GM12872 (cell line): ENCODE data around the gene LFNG.

Source experiments
- TF ChIP-seq, protein P1 (sequence below): IDR thresholded peaks from 3 replicates; pipeline ENCODE4 v1.5.1; 2011; ENCODE audit warnings: low read depth, mild to moderate bottlenecking, low read length, moderate library complexity; ENCODE audit not compliant: insufficient read depth

LFNG gene

DNA sequence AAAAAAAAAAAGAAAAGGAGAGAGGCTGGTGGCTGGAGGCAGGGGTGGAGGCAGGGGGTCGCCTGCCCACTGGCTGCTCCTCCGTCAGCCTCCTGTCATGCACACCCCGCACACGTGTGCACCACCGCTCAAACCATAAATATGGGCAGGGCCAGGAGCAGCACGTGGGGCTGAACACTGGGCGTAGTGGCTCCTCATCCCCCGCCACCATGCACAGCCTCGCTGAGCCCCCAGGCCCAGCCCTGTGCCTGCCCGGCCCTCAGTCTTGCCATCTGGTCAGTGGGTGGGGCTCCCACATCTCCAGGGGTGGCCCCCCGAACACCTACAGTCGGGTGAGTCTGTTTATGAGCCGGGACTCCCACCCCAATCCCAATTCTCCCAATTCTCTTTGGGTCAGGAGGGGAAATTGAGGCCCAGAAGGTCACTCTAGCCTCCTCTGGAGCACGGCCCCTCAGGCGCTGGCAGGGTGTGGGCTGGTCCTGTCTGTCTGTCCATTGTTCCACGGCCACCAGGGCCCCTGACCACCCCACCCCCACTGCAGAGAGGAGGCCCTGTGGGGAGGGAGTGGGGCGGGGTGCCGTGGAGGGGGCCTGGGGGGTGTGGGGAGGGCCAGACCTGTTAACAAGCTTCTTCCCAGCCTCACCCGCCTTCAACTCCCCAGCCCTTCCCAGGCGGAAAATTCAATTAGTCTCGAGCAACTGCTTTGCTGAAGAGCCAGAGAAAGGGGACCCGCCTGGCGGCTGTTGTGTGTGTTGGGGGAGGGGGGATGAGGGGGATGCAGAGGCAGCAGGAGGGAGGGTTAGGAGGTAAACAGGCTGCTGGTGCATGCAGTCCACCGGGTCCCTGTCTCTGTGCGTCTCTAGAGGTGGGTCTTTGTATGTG lies 23.9 kb upstream of the LFNG start:
- TF ChIP-seq, protein P1, sequence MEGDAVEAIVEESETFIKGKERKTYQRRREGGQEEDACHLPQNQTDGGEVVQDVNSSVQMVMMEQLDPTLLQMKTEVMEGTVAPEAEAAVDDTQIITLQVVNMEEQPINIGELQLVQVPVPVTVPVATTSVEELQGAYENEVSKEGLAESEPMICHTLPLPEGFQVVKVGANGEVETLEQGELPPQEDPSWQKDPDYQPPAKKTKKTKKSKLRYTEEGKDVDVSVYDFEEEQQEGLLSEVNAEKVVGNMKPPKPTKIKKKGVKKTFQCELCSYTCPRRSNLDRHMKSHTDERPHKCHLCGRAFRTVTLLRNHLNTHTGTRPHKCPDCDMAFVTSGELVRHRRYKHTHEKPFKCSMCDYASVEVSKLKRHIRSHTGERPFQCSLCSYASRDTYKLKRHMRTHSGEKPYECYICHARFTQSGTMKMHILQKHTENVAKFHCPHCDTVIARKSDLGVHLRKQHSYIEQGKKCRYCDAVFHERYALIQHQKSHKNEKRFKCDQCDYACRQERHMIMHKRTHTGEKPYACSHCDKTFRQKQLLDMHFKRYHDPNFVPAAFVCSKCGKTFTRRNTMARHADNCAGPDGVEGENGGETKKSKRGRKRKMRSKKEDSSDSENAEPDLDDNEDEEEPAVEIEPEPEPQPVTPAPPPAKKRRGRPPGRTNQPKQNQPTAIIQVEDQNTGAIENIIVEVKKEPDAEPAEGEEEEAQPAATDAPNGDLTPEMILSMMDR: no peak

DNA sequence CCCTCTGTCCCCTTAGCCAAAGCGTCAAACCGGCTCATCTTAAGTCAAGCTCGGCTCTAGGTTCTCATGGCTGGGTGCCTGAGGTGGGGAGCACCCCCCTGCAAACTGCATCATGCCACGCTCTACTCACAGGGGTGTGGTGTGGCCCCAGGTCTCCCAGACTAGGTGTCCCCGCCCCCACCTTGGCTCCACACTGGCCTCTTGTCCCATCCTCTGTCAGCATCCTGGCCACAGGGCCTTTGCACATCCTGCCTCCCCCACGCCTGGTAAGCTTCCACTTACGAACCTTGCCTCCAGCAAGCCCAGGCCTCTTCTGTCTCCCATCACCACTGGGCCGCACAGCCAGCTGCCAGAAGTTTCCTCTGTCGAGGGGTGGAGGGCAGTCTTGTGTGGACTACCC lies 23.2 kb upstream of the LFNG start:
- TF ChIP-seq, protein P1: no peak

- TF ChIP-seq, protein P1: no peak
Measured at GRCh38 chr7:2497065-2497464, 22.5 kb upstream of the LFNG start.

GRCh38 chr7:2497500-2498336 lies 21.9 kb upstream of the LFNG start:
- TF ChIP-seq, protein P1: no peak

GRCh38 chr7:2498708-2499107 lies 20.9 kb upstream of the LFNG start:
- TF ChIP-seq, protein P1: no peak

DNA sequence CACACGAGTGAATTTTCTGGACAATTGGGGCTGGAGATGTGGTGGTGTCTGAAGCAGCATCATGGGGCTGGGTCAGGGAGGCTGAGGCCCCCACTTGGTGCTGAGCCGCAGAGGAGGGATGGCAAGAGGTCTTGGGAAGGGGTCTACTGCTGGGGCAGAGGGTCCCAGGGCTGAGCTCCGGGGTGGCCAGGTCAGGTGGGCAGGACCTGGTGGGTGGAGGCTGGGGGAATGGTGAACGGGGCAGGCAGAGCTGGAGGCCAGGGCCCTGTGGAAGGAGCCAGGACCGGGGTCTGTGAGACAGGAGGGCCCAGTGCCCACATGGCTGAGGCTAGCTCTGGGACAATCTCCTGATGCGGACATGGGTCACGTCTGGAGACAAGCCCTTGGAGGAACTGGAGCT lies 20.4 kb upstream of the LFNG start:
- TF ChIP-seq, protein P1: no peak

DNA sequence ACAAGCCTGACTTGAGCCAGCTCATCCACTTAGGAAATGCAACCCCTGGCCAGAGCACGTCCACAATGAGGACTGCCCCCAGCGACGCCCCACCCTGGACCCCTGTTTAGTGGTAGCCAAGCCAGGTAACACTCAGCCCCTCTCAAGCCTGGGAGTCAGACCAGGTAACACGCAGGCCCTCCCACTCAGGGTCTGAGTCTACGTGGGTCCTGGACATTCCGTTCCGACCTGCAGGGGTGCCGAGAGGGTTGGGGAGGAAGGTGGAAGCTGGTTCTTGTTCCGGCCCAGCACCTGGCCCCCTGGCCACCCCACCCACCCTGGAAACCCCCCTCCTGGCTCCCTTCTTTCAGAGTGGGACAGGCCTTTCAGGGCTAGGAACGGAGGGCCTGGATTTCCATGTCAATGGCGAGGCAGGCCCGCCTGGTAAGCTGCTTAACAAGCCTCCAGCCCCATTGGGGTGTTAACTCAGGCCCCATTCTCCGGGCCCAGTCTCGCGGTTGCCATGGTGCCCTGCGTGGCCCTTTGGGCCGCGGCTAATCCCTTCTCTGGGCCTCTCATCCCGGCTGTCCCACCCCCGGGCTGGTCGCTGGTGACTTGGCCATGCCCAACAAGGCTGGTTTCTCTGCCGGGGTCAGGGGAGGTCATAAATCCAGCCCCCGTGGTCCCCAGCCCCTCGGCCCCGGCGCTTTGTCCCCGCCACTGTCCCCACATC lies 19.7 kb upstream of the LFNG start:
- TF ChIP-seq, protein P1: no peak
